HG02870 (cell line): ENCODE measurements around the gene IQGAP1.
"Not testable (repeated sequence)": the region's sequence is repeated elsewhere in the genome, so short reads cannot be mapped to it uniquely, and the experiment has no call there.

Experiments used
- ATAC-seq: cut with Tn5 transposase; IDR thresholded peaks from one replicate; pipeline ENCODE4 v1.9.1; 2021; ENCODE audit warnings: mild to moderate bottlenecking, moderate library complexity; ENCODE audit not compliant: unreplicated experiment

Gene IQGAP1

GRCh38 chr15:90482124-90483011 lies 94.3 kb downstream of the IQGAP1 start:
- ATAC-seq: no peak

- no peak for ATAC-seq
Observed at GRCh38 chr15:90483012-90483307, 94.9 kb downstream of the IQGAP1 start.

- ATAC-seq: no peak
Observed at GRCh38 chr15:90483637-90484036, 95.6 kb downstream of the IQGAP1 start.

- ATAC-seq: no peak
Observed at GRCh38 chr15:90487186-90487585, 99.1 kb downstream of the IQGAP1 start.

- no peak for ATAC-seq
Observed at GRCh38 chr15:90489514-90489913, 101.5 kb downstream of the IQGAP1 start.

- ATAC-seq: no peak
Observed at GRCh38 chr15:90489944-90490343, 101.9 kb downstream of the IQGAP1 start.

GRCh38 chr15:90493647-90494046 lies 105.6 kb downstream of the IQGAP1 start:
- no peak for ATAC-seq

- no peak for ATAC-seq
Observed at GRCh38 chr15:90495067-90495466, 107.0 kb downstream of the IQGAP1 start.

GRCh38 chr15:90496791-90497190 lies 108.7 kb downstream of the IQGAP1 start:
- no peak for ATAC-seq

GRCh38 chr15:90497376-90497775 lies 109.3 kb downstream of the IQGAP1 start:
- no peak for ATAC-seq

GRCh38 chr15:90497912-90498311 lies 109.9 kb downstream of the IQGAP1 start:
- no peak for ATAC-seq

GRCh38 chr15:90500171-90500570 lies 112.1 kb downstream of the IQGAP1 start:
- ATAC-seq: no peak

- ATAC-seq: no peak
Observed at GRCh38 chr15:90501898-90502297, 113.9 kb downstream of the IQGAP1 start.

GRCh38 chr15:90510781-90511180 lies 122.7 kb downstream of the IQGAP1 start:
- ATAC-seq: not testable (repeated sequence)

- ATAC-seq: not testable (repeated sequence)
Observed at GRCh38 chr15:90511211-90511618, 123.2 kb downstream of the IQGAP1 start.

- no peak for ATAC-seq
Observed at GRCh38 chr15:90512276-90512675, 124.2 kb downstream of the IQGAP1 start.

- ATAC-seq: no peak
Observed at GRCh38 chr15:90512981-90513380, 124.9 kb downstream of the IQGAP1 start.

- no peak for ATAC-seq
Observed at GRCh38 chr15:90513448-90513847, 125.4 kb downstream of the IQGAP1 start.

- ATAC-seq: not testable (repeated sequence)
Observed at GRCh38 chr15:90513893-90514292, 125.9 kb downstream of the IQGAP1 start.

GRCh38 chr15:90519688-90520087 lies 131.6 kb downstream of the IQGAP1 start:
- ATAC-seq: no peak

- ATAC-seq: no peak
Observed at GRCh38 chr15:90520365-90520764, 132.3 kb downstream of the IQGAP1 start.

GRCh38 chr15:90523373-90523772 lies 135.3 kb downstream of the IQGAP1 start:
- no peak for ATAC-seq
